Liver (tissue), 3 donors: Measurements from ENCODE around the gene TSPAN7.

Source experiments
- JUND ChIP-seq, 2 donors: IDR thresholded peaks; 2 replicates each; pipeline ENCODE4 v1.6.1; 2016; ENCODE audit warnings: antibody characterized with exemption in 2 of 2
- NR2F2 ChIP-seq: IDR thresholded peaks from 2 replicates; pipeline ENCODE4 v1.6.1; 2016; ENCODE audit warnings: antibody characterized with exemption
- RAD21 ChIP-seq, 2 donors: IDR thresholded peaks; 2 replicates each; pipeline ENCODE4 v1.6.1; 2016; ENCODE audit warnings: antibody characterized with exemption in 2 of 2, mild to moderate bottlenecking in 2 of 2
- RXRA ChIP-seq, 2 donors: IDR thresholded peaks; 2 replicates each; pipeline ENCODE4 v1.6.1; 2017 to 2018; ENCODE audit warnings: antibody characterized with exemption in 2 of 2, mild to moderate bottlenecking in 1 of 2
- YY1 ChIP-seq: IDR thresholded peaks from 2 replicates; pipeline ENCODE4 v1.6.1; 2016; ENCODE audit warnings: antibody characterized with exemption, mild to moderate bottlenecking
- TF ChIP-seq, protein P1 (sequence below): fragments of 150-350 bp; IDR thresholded peaks from 2 replicates; pipeline ENCODE4 v1.5.1; 2017; ENCODE audit warnings: improper control_type of control experiment, low read depth, low read length; ENCODE audit not compliant: missing input control
- TF ChIP-seq, protein P2 (sequence below): IDR thresholded peaks from 2 replicates; pipeline ENCODE4 v1.6.1; 2016; ENCODE audit warnings: antibody characterized with exemption, mild to moderate bottlenecking
- TF ChIP-seq, protein P3 (sequence below): IDR thresholded peaks from 2 replicates; pipeline ENCODE4 v1.6.1; 2016; ENCODE audit warnings: antibody characterized with exemption
- TF ChIP-seq, protein P4 (sequence below): IDR thresholded peaks from 2 replicates; pipeline ENCODE4 v1.6.1; 2016; ENCODE audit warnings: antibody characterized with exemption
- donor health status: healthy.
- donor health status: healthy.

DNA sequence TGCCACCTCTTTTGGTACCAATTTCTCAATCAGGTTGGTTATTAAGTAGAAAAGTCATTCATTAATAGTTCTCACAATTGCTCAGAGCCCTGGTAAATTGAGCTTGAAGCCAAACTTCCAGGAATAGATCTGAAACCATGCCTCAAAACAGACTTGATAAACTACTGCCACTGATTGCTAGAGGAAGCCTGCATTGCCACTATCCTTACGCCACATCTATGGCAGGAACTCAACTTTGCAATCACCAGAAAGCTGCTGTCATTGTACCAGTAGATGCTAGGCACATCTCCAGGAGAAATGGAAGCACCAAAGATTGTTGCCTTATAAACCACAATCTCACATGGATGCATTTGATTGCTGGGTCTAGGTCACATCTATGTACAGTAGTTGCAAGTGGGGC is 21.6 kb upstream of the TSPAN7 start:
- TF ChIP-seq, protein P1, sequence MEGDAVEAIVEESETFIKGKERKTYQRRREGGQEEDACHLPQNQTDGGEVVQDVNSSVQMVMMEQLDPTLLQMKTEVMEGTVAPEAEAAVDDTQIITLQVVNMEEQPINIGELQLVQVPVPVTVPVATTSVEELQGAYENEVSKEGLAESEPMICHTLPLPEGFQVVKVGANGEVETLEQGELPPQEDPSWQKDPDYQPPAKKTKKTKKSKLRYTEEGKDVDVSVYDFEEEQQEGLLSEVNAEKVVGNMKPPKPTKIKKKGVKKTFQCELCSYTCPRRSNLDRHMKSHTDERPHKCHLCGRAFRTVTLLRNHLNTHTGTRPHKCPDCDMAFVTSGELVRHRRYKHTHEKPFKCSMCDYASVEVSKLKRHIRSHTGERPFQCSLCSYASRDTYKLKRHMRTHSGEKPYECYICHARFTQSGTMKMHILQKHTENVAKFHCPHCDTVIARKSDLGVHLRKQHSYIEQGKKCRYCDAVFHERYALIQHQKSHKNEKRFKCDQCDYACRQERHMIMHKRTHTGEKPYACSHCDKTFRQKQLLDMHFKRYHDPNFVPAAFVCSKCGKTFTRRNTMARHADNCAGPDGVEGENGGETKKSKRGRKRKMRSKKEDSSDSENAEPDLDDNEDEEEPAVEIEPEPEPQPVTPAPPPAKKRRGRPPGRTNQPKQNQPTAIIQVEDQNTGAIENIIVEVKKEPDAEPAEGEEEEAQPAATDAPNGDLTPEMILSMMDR: no peak
- no peak for TF ChIP-seq RXRA (IDR thresholded peaks at IDR 0.05)
- no peak for TF ChIP-seq YY1
- no peak for TF ChIP-seq JUND (IDR thresholded peaks at IDR 0.05)
- TF ChIP-seq, protein P2, sequence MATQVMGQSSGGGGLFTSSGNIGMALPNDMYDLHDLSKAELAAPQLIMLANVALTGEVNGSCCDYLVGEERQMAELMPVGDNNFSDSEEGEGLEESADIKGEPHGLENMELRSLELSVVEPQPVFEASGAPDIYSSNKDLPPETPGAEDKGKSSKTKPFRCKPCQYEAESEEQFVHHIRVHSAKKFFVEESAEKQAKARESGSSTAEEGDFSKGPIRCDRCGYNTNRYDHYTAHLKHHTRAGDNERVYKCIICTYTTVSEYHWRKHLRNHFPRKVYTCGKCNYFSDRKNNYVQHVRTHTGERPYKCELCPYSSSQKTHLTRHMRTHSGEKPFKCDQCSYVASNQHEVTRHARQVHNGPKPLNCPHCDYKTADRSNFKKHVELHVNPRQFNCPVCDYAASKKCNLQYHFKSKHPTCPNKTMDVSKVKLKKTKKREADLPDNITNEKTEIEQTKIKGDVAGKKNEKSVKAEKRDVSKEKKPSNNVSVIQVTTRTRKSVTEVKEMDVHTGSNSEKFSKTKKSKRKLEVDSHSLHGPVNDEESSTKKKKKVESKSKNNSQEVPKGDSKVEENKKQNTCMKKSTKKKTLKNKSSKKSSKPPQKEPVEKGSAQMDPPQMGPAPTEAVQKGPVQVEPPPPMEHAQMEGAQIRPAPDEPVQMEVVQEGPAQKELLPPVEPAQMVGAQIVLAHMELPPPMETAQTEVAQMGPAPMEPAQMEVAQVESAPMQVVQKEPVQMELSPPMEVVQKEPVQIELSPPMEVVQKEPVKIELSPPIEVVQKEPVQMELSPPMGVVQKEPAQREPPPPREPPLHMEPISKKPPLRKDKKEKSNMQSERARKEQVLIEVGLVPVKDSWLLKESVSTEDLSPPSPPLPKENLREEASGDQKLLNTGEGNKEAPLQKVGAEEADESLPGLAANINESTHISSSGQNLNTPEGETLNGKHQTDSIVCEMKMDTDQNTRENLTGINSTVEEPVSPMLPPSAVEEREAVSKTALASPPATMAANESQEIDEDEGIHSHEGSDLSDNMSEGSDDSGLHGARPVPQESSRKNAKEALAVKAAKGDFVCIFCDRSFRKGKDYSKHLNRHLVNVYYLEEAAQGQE: no peak
- TF ChIP-seq NR2F2: no peak
- TF ChIP-seq RAD21 (IDR thresholded peaks at IDR 0.05): no peak
- TF ChIP-seq, protein P3, sequence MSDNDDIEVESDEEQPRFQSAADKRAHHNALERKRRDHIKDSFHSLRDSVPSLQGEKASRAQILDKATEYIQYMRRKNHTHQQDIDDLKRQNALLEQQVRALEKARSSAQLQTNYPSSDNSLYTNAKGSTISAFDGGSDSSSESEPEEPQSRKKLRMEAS: no peak
- TF ChIP-seq, protein P4, sequence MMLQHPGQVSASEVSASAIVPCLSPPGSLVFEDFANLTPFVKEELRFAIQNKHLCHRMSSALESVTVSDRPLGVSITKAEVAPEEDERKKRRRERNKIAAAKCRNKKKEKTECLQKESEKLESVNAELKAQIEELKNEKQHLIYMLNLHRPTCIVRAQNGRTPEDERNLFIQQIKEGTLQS: no peak
